Kidney (tissue), 14 donors: ENCODE measurements around the gene RNF215. TPM values are rescaled to one million over a fixed set of nuclear protein-coding genes. Genes with fewer than 3 reads are reported as not detected.

ENCODE experiments used
- DNase-seq, 5 donors: peaks; one replicate each; pipeline ENCODE4 v3.0.0-alpha.2; 2013 to 2020
- FAIRE-seq: peaks from 2 replicates; lab custom pipeline; 2012; peaks lifted over from hg19 to GRCh38; lab: Jason Lieb, UNC
- H3K27ac ChIP-seq, 2 donors: one replicate each; pipeline ENCODE4 v1.7.0; 2013; ENCODE audit warnings: low read depth in 2 of 2, low read length in 2 of 2, inconsistent platforms in 1 of 2
- H3K27me3 ChIP-seq: one replicate; pipeline ENCODE4 v1.7.1; 2013; ENCODE audit warnings: low read length, inconsistent platforms; ENCODE audit not compliant: control insufficient read depth, insufficient read depth
- H3K36me3 ChIP-seq, 3 donors: one replicate each; pipeline versions ENCODE4 v1.7.0 to v1.7.1; 2013; ENCODE audit warnings: low read length in 3 of 3, control low read depth in 1 of 3, inconsistent platforms in 1 of 3; ENCODE audit not compliant: insufficient read depth in 3 of 3, control insufficient read depth in 2 of 3
- H3K4me1 ChIP-seq, 3 donors: one replicate each; pipeline versions ENCODE4 v1.7.0 to v1.7.1; 2013; ENCODE audit warnings: low read length in 3 of 3, inconsistent platforms in 1 of 3, low read depth in 1 of 3; ENCODE audit not compliant: control insufficient read depth in 2 of 3, insufficient read depth in 2 of 3
- H3K4me3 ChIP-seq, 3 donors: one replicate each; pipeline versions ENCODE4 v1.7.0 to v1.8.1; 2013; ENCODE audit warnings: low read length in 3 of 3, control low read depth in 1 of 3, inconsistent platforms in 1 of 3
- H3K9ac ChIP-seq, 3 donors: one replicate each; pipeline versions ENCODE4 v1.7.0 to v1.7.1; 2013; ENCODE audit warnings: low read length in 3 of 3, control low read depth in 1 of 3, inconsistent platforms in 1 of 3
- H3K9me3 ChIP-seq, 3 donors: one replicate each; pipeline versions ENCODE4 v1.7.0 to v1.7.1; 2013; ENCODE audit warnings: low read length in 3 of 3, control low read depth in 1 of 3, inconsistent platforms in 1 of 3; ENCODE audit not compliant: control insufficient read depth in 2 of 3, insufficient read depth in 1 of 3
- CTCF ChIP-seq: IDR thresholded peaks from 3 replicates; pipeline ENCODE4 v1.5.1; 2012; ENCODE audit warnings: mild to moderate bottlenecking, moderate library complexity, borderline replicate concordance; ENCODE audit not compliant: insufficient read depth; ENCODE audit errors: extremely low read depth
- intact Hi-C: fragments of 100-400 bp; cut with DNase I; formaldehyde crosslinking; loops from one replicate; pipeline ENCODE4 v1.11.1; 2022
- polyA plus RNA-seq: library from polyadenylated mRNA; stranded (reverse); fragments of 350-450 nt; fragmentation: Illumina TruSeq; extraction: RNeasy Lipid Tissue Mini Kit (QIAGEN cat#74804); gene quantifications from one replicate; pipeline ENCODE4 v1.2.3, GENCODE V29; 2014; ENCODE audit warnings: low read depth, low replicate concordance; ENCODE audit not compliant: insufficient read depth
- total RNA-seq: library from RNA; stranded (reverse); fragmentation: NEBNext Ultra II Directional; extraction: Animal tissue kit (Norgen Biotek cat#: 25700); gene quantifications from one replicate; pipeline ENCODE4 v1.2.1, GENCODE V29; 2021
- donor health status: control.
- donor health status: control.
- donor health status: control.
- donor health status: control.
- donor health status: control.
- donor health status: DM: yes; HTN: yes; CAD: no.
- donor health status: Normal renal cell carcinoma (clear cell type).

Gene RNF215
- total and polyA plus RNA-seq, 2 donors from 2014 or later: 15.9 to 19.7 TPM

DNA sequence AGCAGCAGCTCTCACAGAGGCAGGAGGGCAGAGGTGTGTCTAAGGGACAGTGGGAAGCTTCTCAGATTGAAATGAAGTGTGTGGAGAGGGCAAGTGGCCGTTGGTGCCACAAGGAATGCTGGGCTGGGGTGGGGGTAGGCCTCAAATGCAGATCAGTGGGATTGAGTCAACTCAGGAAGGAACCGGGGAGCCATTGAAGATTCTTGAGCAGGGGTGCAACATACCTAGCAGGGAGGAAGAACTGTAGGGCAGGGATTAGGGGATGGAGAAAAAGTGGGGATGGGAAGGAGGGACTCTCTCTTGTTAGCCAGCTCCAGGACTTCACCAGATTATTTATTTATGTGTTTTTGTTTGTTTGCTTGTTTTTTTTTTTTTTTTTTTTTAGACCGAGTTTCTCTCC lies 6.7 kb upstream of the RNF215 start:
- H3K4me3 ChIP-seq: no peak overlapping the region
- H3K27ac ChIP-seq: no peak overlapping the region
- no peaks in the 10 kb centered on the region for H3K36me3 ChIP-seq
- no peaks in the 10 kb centered on the region for H3K9me3 ChIP-seq
- no peak for TF ChIP-seq CTCF
- DNase-seq (no peak), FAIRE-seq (no peak)
- peaks cover 0 to 19% (median 15%) of the 10 kb centered on the region in 3 donors for H3K4me1 ChIP-seq
- no peak overlapping the region for H3K9ac ChIP-seq
- intact Hi-C loops: no loop called here
- no peaks in the 10 kb centered on the region for H3K27me3 ChIP-seq

- Histone ChIP-seq H3K27ac (peak overlapping the region; percentile 56 to 78), H3K4me1 (peaks cover 0 to 16% (median 11%) of the 10 kb centered on the region in 3 donors), H3K27me3 (no peaks in the 10 kb centered on the region), H3K4me3 (no peak overlapping the region), H3K9ac (peak overlapping the region in 1 of 3 donors; percentile 23), H3K36me3 (no peaks in the 10 kb centered on the region), H3K9me3 (no peaks in the 10 kb centered on the region)
- FAIRE-seq (no peak), DNase-seq (no peak)
- no peak for TF ChIP-seq CTCF
- intact Hi-C loops: no loop called here
Observed at GRCh38 chr22:30393322-30393680, 6.1 kb upstream of the RNF215 start.

GRCh38 chr22:30392661-30393321 lies 5.6 kb upstream of the RNF215 start:
- H3K4me3 ChIP-seq: no peak overlapping the region
- DNase-seq (peak; percentile 56 to 82 (median 70)), FAIRE-seq (no peak)
- intact Hi-C loops: no loop called here
- H3K9ac ChIP-seq: peak overlapping the region in 1 of 3 donors; percentile 23
- no peak for TF ChIP-seq CTCF
- H3K9me3 ChIP-seq: no peaks in the 10 kb centered on the region
- peaks cover 0 to 12% (median 11%) of the 10 kb centered on the region in 3 donors for H3K4me1 ChIP-seq
- no peaks in the 10 kb centered on the region for H3K27me3 ChIP-seq
- H3K36me3 ChIP-seq: no peaks in the 10 kb centered on the region
- H3K27ac ChIP-seq: peak overlapping the region; percentile 56 to 78
